ENCODE results near the gene CENPF.

Gene CENPF

GRCh38 chr1:214660900-214661299 is 57.9 kb downstream of the CENPF start:
- H4K20me1 ChIP-seq (ENCODE audit: control insufficient read depth, insufficient read depth, low read depth, low read length), result 0 out of 2 replicates have a peak, but pooled peaks cover 5% of the 10 kb centered on the region
- H3K4me3 ChIP-seq (ENCODE audit: low read length), result no peak overlapping the region
- H3F3A ChIP-seq (ENCODE audit: control insufficient read depth, insufficient read depth), result no peaks in the 10 kb centered on the region
- H3K27me3 ChIP-seq (ENCODE audit: control insufficient read depth, low read length), result no peaks in the 10 kb centered on the region
- H3K9me3 ChIP-seq (ENCODE audit: control insufficient read depth, insufficient read depth, low read length), result no peaks in the 10 kb centered on the region
- H3K4me1 ChIP-seq (ENCODE audit: control insufficient read depth, low read length), result no peaks in the 10 kb centered on the region
- peaks cover 100% of the 10 kb centered on the region for H3K36me3 ChIP-seq (ENCODE audit: control insufficient read depth, low read length)
- H3K9me2 ChIP-seq (replicated peaks; ENCODE audit: control insufficient read depth, low read length), result no peaks in the 10 kb centered on the region
- H3K79me2 ChIP-seq (ENCODE audit: control insufficient read depth, low read length), result peaks cover 3% of the 10 kb centered on the region
- no peak overlapping the region for H3K27ac ChIP-seq (ENCODE audit: low read depth, low read length)
- no peak overlapping the region for H3K4me2 ChIP-seq (ENCODE audit: low read length)
- TF ChIP-seq EZH2phosphoT487 (IDR thresholded peaks at IDR 0.05; ENCODE audit: borderline replicate concordance, low read length) (no peak), CTCF (IDR thresholded peaks at IDR 0.05; ENCODE audit: low read depth, low read length, poor library complexity, severe bottlenecking) (no peak)

- H3K9me2 ChIP-seq (replicated peaks; ENCODE audit: control insufficient read depth, low read length), result no peaks in the 10 kb centered on the region
- H4K20me1 ChIP-seq (ENCODE audit: control insufficient read depth, insufficient read depth, low read depth, low read length), result no peaks in the 10 kb centered on the region
- no peak for TF ChIP-seq CTCF (IDR thresholded peaks at IDR 0.05; ENCODE audit: low read depth, low read length, poor library complexity, severe bottlenecking)
- TF ChIP-seq EZH2phosphoT487 (IDR thresholded peaks at IDR 0.05; ENCODE audit: borderline replicate concordance, low read length), result no peak
- no peak overlapping the region for H3K4me2 ChIP-seq (ENCODE audit: low read length)
- H3K4me3 ChIP-seq (ENCODE audit: low read length), result no peak overlapping the region
- H3K27me3 ChIP-seq (ENCODE audit: control insufficient read depth, low read length), result no peaks in the 10 kb centered on the region
- H3K79me2 ChIP-seq (ENCODE audit: control insufficient read depth, low read length), result peaks cover 3% of the 10 kb centered on the region
- H3K4me1 ChIP-seq (ENCODE audit: control insufficient read depth, low read length), result no peaks in the 10 kb centered on the region
- no peak overlapping the region for H3K27ac ChIP-seq (ENCODE audit: low read depth, low read length)
- H3K36me3 ChIP-seq (ENCODE audit: control insufficient read depth, low read length), result peaks cover 100% of the 10 kb centered on the region
- H3K9me3 ChIP-seq (ENCODE audit: control insufficient read depth, insufficient read depth, low read length), result no peaks in the 10 kb centered on the region
- H3F3A ChIP-seq (ENCODE audit: control insufficient read depth, insufficient read depth), result no peaks in the 10 kb centered on the region
Observed at GRCh38 chr1:214662223-214662785, 59.3 kb downstream of the CENPF start.

GRCh38 chr1:214664651-214665433 is 61.8 kb downstream of the CENPF start:
- Histone ChIP-seq H3K9me3 (ENCODE audit: control insufficient read depth, insufficient read depth, low read length) (no peaks in the 10 kb centered on the region), H3K36me3 (ENCODE audit: control insufficient read depth, low read length) (peaks cover 90% of the 10 kb centered on the region)
- TF ChIP-seq EZH2phosphoT487 (IDR thresholded peaks at IDR 0.05; ENCODE audit: borderline replicate concordance, low read length), result no peak
- no peak for TF ChIP-seq CTCF (IDR thresholded peaks at IDR 0.05; ENCODE audit: low read depth, low read length, poor library complexity, severe bottlenecking)

More at GRCh38 chr1:214664651-214665433, 61.8 kb downstream of the CENPF start:
- H3F3A ChIP-seq (ENCODE audit: control insufficient read depth, insufficient read depth), result no peaks in the 10 kb centered on the region
- H3K4me2 ChIP-seq (ENCODE audit: low read length), result no peak overlapping the region
- H4K20me1 ChIP-seq (ENCODE audit: control insufficient read depth, insufficient read depth, low read depth, low read length), result no peaks in the 10 kb centered on the region
- H3K4me3 ChIP-seq (ENCODE audit: low read length), result no peak overlapping the region
- peaks cover 3% of the 10 kb centered on the region for H3K79me2 ChIP-seq (ENCODE audit: control insufficient read depth, low read length)
- H3K27ac ChIP-seq (ENCODE audit: low read depth, low read length), result no peak overlapping the region
- no peaks in the 10 kb centered on the region for H3K27me3 ChIP-seq (ENCODE audit: control insufficient read depth, low read length)
- H3K4me1 ChIP-seq (ENCODE audit: control insufficient read depth, low read length), result no peaks in the 10 kb centered on the region
- H3K9me2 ChIP-seq (replicated peaks; ENCODE audit: control insufficient read depth, low read length), result no peaks in the 10 kb centered on the region
